Psoas muscle (tissue), 8 donors: Measurements from ENCODE around the gene KISS1R. TPM values are rescaled to one million over a fixed set of nuclear protein-coding genes. Genes with fewer than 3 reads are reported as not detected.

Experiments
- ATAC-seq, 4 donors: fragments of 200-7000 bp; cut with Tn5 transposase; one replicate each; pipeline ENCODE4 v1.9.1; 2020; ENCODE audit warnings: moderate library complexity in 3 of 4, mild to moderate bottlenecking in 2 of 4
- DNase-seq, 2 donors: peaks; one replicate each; pipeline ENCODE4 v3.0.0-alpha.2; 2020
- H3K27ac ChIP-seq: fragments of 200-600 bp; one replicate; pipeline ENCODE4 v1.8.0; 2022
- H3K27me3 ChIP-seq, 3 donors: fragments of 200-600 bp in 1 of 3; one replicate each; pipeline versions ENCODE4 v1.6.1 to v1.8.0; 2013 to 2022; ENCODE audit warnings: low read length in 2 of 3, mild to moderate bottlenecking in 2 of 3, moderate library complexity in 1 of 3; ENCODE audit not compliant: insufficient read depth in 3 of 3
- H3K36me3 ChIP-seq, 2 donors: fragments of 200-600 bp in 1 of 2; one replicate each; pipeline versions ENCODE4 v1.6.1 to v1.8.0; 2013 to 2022; ENCODE audit warnings: low read depth in 1 of 2, mild to moderate bottlenecking in 1 of 2, moderate library complexity in 1 of 2; ENCODE audit not compliant: insufficient read depth in 1 of 2
- H3K4me1 ChIP-seq: fragments of 200-600 bp; one replicate; pipeline ENCODE4 v1.8.0; 2022
- H3K4me3 ChIP-seq: fragments of 200-600 bp; one replicate; pipeline ENCODE4 v1.8.0; 2022; ENCODE audit warnings: mild to moderate bottlenecking
- H3K9me3 ChIP-seq: fragments of 200-600 bp; one replicate; pipeline ENCODE4 v1.8.0; 2022
- WGBS, 3 donors: extraction: QIAGEN DNeasy Blood & Tissue Kit; methylation state at CpG; one replicate each; pipeline versions ENCODE4 v1.1.6 to v1.1.7; 2013; 5-methylcytosine and 5-hydroxymethylcytosine counted together
- intact Hi-C, 2 donors: fragments of 100-400 bp; cut with DNase I; formaldehyde crosslinking; loops; one replicate each; pipeline versions ENCODE4 v1.11.0 to v1.14.2; 2022
- polyA plus RNA-seq, 3 donors: library from polyadenylated mRNA; stranded (reverse); fragments of 200-250 nt; gene quantifications; one replicate each; pipeline ENCODE4 v1.2.3, GENCODE V29; 2013
- total RNA-seq, 4 donors: library from RNA; stranded (reverse); fragmentation: NEBNext Ultra II Directional in 2 of 4; extraction: Animal tissue kit (Norgen Biotek cat#: 25700) in 2 of 4; gene quantifications; one replicate each; pipeline versions ENCODE4 v1.2.1 to v1.2.4, GENCODE V29; 2021 to 2023
- TF ChIP-seq, protein P1 (sequence below): fragments of 200-600 bp; IDR thresholded peaks from one replicate; pipeline ENCODE4 v1.8.0; 2022; ENCODE audit warnings: antibody characterized with exemption
- donor health status: healthy with polysubstance abuse.
- donor health status: DM: no; HTN: no; CAD: no; lungs with moderate emphysema.
- donor health status: Bipolar disorder and iron deficiency.
- donor health status: healthy.
- donor health status: DM: yes; HTN: yes; CAD: no.
- donor health status: DM: no; HTN: no; CAD: no.
- donor health status: DM: no; HTN: no; CAD: no.
- donor health status: DM: yes; HTN: yes; CAD: no.

KISS1R gene
- total and polyA plus RNA-seq, 7 donors, result 0.16 TPM; not detected in 6

DNA sequence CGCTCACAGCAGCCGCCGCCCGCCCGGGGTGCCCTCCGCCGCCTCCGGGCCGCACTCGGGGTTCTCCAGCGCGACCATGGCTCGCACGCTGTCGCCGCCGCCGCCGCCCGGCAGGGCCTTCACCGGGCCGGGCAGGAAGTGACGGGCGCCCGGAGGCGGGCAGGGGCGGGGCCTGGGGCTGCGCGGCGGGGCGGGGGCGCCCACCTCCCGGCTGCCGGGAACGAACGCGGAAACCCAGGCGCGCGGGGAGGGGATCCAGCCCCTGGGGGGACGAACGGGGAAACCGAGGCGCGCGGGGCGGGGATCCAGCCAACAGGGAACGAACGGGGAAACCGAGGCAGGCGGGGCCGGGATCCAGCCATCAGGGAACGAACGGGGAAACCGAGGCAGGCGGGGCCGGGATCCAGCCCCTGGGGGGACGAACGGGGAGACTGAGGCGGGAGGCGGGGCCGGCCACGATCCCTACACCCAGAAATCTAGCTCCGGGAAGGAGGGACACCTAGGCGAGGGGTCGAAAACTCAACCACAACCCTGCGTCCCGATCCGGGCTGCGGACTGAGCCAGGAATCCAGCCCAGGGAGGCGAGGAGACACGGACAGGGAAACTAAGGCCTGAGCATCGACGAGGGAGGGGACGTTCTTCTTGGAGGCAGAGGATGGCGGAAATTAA is 3.9 kb upstream of the KISS1R start, which contains the start of gene R3HDM4:
TSS of gene R3HDM4 (minus strand) at position 140 of the 669 bp plus-strand sequence. CDS start at position 78, 62 bp downstream.
- Histone ChIP-seq H3K4me3 (peak within 1 kb of the TSS; percentile 92), H3K36me3 (no peaks in the 10 kb centered on the region), H3K27me3 (peaks cover 0 to 22% (median 8%) of the 10 kb centered on the region in 3 donors), H3K9me3 (no peaks in the 10 kb centered on the region), H3K4me1 (peaks cover 14% of the 10 kb centered on the region), H3K27ac (peak within 1 kb of the TSS; percentile 85)
- ATAC-seq (peak; percentile 88 to 95 (median 93)), DNase-seq (peak; percentile 84 to 89)
- TF ChIP-seq, protein P1, sequence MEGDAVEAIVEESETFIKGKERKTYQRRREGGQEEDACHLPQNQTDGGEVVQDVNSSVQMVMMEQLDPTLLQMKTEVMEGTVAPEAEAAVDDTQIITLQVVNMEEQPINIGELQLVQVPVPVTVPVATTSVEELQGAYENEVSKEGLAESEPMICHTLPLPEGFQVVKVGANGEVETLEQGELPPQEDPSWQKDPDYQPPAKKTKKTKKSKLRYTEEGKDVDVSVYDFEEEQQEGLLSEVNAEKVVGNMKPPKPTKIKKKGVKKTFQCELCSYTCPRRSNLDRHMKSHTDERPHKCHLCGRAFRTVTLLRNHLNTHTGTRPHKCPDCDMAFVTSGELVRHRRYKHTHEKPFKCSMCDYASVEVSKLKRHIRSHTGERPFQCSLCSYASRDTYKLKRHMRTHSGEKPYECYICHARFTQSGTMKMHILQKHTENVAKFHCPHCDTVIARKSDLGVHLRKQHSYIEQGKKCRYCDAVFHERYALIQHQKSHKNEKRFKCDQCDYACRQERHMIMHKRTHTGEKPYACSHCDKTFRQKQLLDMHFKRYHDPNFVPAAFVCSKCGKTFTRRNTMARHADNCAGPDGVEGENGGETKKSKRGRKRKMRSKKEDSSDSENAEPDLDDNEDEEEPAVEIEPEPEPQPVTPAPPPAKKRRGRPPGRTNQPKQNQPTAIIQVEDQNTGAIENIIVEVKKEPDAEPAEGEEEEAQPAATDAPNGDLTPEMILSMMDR, result no peak
- intact Hi-C loops, result no loop called here
- WGBS, 3 donors, result 1 to 2% (median 2%) methylated on average over 37 to 76 of the region's 76 CpGs

DNA sequence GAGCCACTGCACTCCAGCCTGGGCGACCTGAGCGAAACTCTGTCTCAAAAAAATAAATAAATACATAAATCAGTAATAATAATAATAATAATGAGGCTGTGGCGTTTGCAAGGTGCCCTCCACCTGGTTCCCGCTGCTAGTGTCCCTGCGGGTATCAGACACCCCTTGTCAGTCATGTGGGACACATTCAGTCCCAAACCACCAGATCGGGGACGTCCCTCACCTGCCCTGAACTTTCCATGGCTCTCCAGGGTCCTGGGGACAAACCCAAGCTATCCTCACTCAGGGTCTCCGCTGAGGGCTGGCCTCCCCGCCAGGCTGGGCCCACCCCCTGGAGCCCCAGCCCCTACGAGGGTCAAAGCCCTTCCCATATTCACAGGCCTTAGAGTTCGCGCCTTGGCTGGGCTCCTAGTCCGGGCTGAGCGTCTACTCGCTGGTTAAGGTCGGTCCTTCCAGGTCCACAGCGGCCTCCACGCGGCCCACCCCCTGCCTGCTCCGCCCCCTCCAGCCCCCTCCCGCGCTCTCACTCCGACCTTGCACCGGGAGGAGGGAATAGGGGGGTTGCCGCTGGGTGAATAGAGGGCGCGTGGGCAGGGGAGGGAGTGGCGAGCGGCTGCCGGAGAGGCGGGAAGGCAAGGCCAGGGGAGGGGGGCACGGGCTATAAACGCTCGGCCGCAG is 349 bp upstream of the KISS1R start:
- 15 to 18% (median 18%) methylated on average over 27 to 35 of the region's 35 CpGs for WGBS, 3 donors
- H3K27me3 ChIP-seq, result peaks cover 0 to 53% (median 18%) of the 10 kb centered on the region in 3 donors
- intact Hi-C loops, result loop anchor here in 1 of 2 donors (5.0 kb wide), 1 partner anchor 59 kb away; the partner anchor contains the start of gene CFD
- no peaks in the 10 kb centered on the region for H3K36me3 ChIP-seq
- DNase-seq (no peak), ATAC-seq (no peak)
- H3K9me3 ChIP-seq, result no peaks in the 10 kb centered on the region
- H3K4me1 ChIP-seq, result peaks cover 20% of the 10 kb centered on the region
- peak overlapping the region; percentile 48 for H3K4me3 ChIP-seq
- TF ChIP-seq, protein P1, result no peak
- no peak overlapping the region for H3K27ac ChIP-seq

DNA sequence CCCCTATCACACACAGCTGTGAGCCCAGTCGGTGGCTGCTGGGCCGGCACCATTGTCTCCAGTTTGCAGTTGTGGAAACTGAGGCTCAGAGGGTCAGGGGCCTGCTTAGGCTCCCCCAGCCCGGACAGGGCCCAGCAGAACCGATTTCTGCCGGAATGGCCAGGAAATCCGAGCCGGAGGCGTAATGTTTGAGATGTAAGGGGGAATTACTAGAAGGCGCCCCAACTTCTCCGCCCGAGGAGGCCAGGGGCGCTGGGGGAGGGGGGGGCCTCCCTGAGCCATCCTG is 962 bp downstream of the KISS1R start:
- intact Hi-C loops, result loop anchor here in 1 of 2 donors (5.0 kb wide), 1 partner anchor 61 kb away; the partner anchor contains the start of gene CFD
- no peak for ATAC-seq
- no peaks in the 10 kb centered on the region for H3K36me3 ChIP-seq
- 1 to 6% (median 3%) methylated on average over 12 of the region's 12 CpGs for WGBS, 3 donors
- H3K4me1 ChIP-seq, result peaks cover 20% of the 10 kb centered on the region
- DNase-seq, result no peak
- H3K4me3 ChIP-seq, result no peak overlapping the region
- TF ChIP-seq, protein P1, result no peak
- H3K27ac ChIP-seq, result no peak overlapping the region
- H3K27me3 ChIP-seq, result peaks cover 0 to 53% (median 18%) of the 10 kb centered on the region in 3 donors
- no peaks in the 10 kb centered on the region for H3K9me3 ChIP-seq

DNA sequence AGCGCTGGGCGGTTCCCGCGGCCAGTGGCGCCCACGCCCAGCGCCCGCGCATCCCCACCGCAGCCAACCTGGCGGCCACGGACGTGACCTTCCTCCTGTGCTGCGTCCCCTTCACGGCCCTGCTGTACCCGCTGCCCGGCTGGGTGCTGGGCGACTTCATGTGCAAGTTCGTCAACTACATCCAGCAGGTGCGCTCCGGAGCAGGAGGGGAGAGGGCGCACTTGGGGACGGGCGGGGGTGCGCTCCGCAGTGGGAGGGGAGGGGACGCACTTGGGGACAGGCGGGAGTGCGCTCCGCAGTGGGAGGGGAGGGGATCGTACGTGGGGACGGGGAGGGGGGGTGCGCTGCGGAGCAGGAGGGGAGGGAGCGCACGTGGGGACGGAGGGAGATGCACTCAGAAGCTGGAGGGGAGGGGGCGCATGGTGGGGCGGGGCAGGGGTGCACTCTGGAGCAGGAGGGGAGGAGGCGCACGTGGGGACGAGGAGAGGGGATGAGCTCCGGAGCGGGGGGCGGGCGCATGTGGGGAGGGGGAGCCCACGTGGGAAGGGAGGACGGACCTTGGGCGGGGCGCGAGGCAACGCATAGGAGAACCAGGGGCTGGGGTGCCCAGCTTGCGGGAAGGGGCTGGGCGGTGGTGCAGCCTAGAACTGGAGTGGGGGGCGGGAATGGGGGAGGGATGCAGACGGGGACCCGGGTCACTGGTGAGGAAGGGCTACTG is 1.5 kb downstream of the KISS1R start:
- WGBS, 3 donors, result 0 to 4% (median 2%) methylated on average over 30 to 58 of the region's 58 CpGs
- H3K4me1 ChIP-seq, result peaks cover 20% of the 10 kb centered on the region
- no peaks in the 10 kb centered on the region for H3K9me3 ChIP-seq
- ATAC-seq (no peak), DNase-seq (no peak)
- no peak overlapping the region for H3K27ac ChIP-seq
- TF ChIP-seq, protein P1, result no peak
- intact Hi-C loops, result loop anchor here in 1 of 2 donors (5.0 kb wide), 1 partner anchor 61 kb away; the partner anchor contains the start of gene CFD
- H3K27me3 ChIP-seq, result peaks cover 0 to 53% (median 18%) of the 10 kb centered on the region in 3 donors
- no peaks in the 10 kb centered on the region for H3K36me3 ChIP-seq
- H3K4me3 ChIP-seq, result no peak overlapping the region
